ENCODE results near the gene WNT9B. TPM values are rescaled to one million over a fixed set of nuclear protein-coding genes. Genes with fewer than 3 reads are reported as not detected.

Gene WNT9B
- total and polyA plus RNA-seq, 2 of the 13 experiments (the other 11 are each of a cell fraction or from before 2014, with no cell fraction given) = not detected

DNA sequence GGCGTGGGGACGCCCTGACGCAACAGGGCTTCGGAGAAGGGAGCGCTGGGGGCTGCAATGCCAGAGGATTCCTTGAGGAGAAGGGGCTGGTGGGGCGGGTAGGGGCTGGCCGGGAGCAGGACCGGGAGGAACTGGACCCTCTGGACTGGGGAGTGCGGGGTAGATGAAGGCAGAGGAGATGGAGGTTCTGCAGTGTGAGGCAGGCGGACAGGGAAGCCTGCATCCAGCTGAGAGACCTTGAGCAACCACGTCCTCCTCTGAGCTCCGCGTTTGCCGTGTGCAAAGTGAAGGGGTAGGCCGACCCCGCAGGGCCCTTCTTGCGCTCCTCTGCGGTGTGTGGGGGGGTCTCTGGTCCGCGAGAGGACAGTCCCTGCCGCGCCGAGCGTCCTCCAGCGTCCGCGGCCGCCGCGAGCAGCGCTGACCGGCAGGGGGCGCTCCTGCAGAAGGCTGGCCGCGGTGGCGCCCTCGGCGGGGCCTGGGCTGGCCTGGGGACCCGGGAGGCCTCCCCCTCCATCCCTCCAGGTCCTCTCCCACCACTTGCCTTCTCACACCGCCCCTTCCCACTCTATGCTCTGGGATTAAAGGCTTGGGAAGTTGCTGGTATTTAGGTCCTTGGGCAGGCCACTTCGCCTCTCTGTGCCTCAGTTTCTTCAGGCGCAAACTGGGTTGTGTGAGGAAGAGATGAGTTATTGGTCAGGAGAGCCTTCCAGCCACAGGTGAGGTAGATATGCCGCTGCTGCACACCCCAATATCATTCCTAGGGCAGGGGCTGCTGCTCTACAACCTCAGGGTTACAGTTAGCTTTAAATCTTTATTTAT, 9.6 kb upstream of the WNT9B start (continued):
- TF ChIP-seq BORCS8-MEF2B (CRISPR knock-in tag; IDR thresholded peaks at IDR 0.05) (peak; percentile 38; the same call in 1 of the 2 replicates), NFYC (CRISPR knock-in tag; IDR thresholded peaks at IDR 0.05) (no peak), NCOA5 (CRISPR knock-in tag; IDR thresholded peaks at IDR 0.05) (no peak), XBP1 (CRISPR knock-in tag; IDR thresholded peaks at IDR 0.05) (no peak), ZNF326 (CRISPR knock-in tag; IDR thresholded peaks at IDR 0.05; ENCODE audit: borderline replicate concordance) (no peak), ZNF556 (CRISPR knock-in tag; IDR thresholded peaks at IDR 0.05; ENCODE audit: borderline replicate concordance) (no peak), HDAC2 (CRISPR knock-in tag; IDR thresholded peaks at IDR 0.05) (no peak), GATA4 (IDR thresholded peaks at IDR 0.05; ENCODE audit: borderline replicate concordance, low read depth) (no peak), ZNF792 (CRISPR knock-in tag; IDR thresholded peaks at IDR 0.05) (no peak), HNRNPK (IDR thresholded peaks at IDR 0.05; ENCODE audit: low read depth, low read length, poor library complexity, severe bottlenecking) (peak; percentile 86), KLF9 (CRISPR knock-in tag; IDR thresholded peaks at IDR 0.05; ENCODE audit: low read depth) (no peak), ADNP (CRISPR knock-in tag; IDR thresholded peaks at IDR 0.05) (peak; percentile 33; the same call in 1 of the 2 replicates)
- TF ChIP-seq, protein P1, sequence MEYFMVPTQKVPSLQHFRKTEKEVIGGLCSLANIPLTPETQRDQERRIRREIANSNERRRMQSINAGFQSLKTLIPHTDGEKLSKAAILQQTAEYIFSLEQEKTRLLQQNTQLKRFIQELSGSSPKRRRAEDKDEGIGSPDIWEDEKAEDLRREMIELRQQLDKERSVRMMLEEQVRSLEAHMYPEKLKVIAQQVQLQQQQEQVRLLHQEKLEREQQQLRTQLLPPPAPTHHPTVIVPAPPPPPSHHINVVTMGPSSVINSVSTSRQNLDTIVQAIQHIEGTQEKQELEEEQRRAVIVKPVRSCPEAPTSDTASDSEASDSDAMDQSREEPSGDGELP (IDR thresholded peaks at IDR 0.05; ENCODE audit: borderline replicate concordance, low read depth) = no peak
- TF ChIP-seq, protein P2, sequence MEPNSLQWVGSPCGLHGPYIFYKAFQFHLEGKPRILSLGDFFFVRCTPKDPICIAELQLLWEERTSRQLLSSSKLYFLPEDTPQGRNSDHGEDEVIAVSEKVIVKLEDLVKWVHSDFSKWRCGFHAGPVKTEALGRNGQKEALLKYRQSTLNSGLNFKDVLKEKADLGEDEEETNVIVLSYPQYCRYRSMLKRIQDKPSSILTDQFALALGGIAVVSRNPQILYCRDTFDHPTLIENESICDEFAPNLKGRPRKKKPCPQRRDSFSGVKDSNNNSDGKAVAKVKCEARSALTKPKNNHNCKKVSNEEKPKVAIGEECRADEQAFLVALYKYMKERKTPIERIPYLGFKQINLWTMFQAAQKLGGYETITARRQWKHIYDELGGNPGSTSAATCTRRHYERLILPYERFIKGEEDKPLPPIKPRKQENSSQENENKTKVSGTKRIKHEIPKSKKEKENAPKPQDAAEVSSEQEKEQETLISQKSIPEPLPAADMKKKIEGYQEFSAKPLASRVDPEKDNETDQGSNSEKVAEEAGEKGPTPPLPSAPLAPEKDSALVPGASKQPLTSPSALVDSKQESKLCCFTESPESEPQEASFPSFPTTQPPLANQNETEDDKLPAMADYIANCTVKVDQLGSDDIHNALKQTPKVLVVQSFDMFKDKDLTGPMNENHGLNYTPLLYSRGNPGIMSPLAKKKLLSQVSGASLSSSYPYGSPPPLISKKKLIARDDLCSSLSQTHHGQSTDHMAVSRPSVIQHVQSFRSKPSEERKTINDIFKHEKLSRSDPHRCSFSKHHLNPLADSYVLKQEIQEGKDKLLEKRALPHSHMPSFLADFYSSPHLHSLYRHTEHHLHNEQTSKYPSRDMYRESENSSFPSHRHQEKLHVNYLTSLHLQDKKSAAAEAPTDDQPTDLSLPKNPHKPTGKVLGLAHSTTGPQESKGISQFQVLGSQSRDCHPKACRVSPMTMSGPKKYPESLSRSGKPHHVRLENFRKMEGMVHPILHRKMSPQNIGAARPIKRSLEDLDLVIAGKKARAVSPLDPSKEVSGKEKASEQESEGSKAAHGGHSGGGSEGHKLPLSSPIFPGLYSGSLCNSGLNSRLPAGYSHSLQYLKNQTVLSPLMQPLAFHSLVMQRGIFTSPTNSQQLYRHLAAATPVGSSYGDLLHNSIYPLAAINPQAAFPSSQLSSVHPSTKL (CRISPR knock-in tag; IDR thresholded peaks at IDR 0.05) = peak; percentile 28; the same call in 1 of the 2 replicates
- TF ChIP-seq, protein P3, sequence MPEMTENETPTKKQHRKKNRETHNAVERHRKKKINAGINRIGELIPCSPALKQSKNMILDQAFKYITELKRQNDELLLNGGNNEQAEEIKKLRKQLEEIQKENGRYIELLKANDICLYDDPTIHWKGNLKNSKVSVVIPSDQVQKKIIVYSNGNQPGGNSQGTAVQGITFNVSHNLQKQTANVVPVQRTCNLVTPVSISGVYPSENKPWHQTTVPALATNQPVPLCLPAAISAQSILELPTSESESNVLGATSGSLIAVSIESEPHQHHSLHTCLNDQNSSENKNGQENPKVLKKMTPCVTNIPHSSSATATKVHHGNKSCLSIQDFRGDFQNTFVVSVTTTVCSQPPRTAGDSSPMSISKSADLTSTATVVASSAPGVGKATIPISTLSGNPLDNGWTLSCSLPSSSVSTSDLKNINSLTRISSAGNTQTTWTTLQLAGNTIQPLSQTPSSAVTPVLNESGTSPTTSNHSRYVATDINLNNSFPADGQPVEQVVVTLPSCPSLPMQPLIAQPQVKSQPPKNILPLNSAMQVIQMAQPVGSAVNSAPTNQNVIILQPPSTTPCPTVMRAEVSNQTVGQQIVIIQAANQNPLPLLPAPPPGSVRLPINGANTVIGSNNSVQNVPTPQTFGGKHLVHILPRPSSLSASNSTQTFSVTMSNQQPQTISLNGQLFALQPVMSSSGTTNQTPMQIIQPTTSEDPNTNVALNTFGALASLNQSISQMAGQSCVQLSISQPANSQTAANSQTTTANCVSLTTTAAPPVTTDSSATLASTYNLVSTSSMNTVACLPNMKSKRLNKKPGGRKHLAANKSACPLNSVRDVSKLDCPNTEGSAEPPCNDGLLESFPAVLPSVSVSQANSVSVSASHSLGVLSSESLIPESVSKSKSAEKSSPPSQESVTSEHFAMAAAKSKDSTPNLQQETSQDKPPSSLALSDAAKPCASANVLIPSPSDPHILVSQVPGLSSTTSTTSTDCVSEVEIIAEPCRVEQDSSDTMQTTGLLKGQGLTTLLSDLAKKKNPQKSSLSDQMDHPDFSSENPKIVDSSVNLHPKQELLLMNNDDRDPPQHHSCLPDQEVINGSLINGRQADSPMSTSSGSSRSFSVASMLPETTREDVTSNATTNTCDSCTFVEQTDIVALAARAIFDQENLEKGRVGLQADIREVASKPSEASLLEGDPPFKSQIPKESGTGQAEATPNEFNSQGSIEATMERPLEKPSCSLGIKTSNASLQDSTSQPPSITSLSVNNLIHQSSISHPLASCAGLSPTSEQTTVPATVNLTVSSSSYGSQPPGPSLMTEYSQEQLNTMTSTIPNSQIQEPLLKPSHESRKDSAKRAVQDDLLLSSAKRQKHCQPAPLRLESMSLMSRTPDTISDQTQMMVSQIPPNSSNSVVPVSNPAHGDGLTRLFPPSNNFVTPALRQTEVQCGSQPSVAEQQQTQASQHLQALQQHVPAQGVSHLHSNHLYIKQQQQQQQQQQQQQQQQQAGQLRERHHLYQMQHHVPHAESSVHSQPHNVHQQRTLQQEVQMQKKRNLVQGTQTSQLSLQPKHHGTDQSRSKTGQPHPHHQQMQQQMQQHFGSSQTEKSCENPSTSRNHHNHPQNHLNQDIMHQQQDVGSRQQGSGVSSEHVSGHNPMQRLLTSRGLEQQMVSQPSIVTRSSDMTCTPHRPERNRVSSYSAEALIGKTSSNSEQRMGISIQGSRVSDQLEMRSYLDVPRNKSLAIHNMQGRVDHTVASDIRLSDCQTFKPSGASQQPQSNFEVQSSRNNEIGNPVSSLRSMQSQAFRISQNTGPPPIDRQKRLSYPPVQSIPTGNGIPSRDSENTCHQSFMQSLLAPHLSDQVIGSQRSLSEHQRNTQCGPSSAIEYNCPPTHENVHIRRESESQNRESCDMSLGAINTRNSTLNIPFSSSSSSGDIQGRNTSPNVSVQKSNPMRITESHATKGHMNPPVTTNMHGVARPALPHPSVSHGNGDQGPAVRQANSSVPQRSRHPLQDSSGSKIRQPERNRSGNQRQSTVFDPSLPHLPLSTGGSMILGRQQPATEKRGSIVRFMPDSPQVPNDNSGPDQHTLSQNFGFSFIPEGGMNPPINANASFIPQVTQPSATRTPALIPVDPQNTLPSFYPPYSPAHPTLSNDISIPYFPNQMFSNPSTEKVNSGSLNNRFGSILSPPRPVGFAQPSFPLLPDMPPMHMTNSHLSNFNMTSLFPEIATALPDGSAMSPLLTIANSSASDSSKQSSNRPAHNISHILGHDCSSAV (CRISPR knock-in tag; IDR thresholded peaks at IDR 0.05; ENCODE audit: borderline replicate concordance) = no peak
- TF ChIP-seq, protein P4, sequence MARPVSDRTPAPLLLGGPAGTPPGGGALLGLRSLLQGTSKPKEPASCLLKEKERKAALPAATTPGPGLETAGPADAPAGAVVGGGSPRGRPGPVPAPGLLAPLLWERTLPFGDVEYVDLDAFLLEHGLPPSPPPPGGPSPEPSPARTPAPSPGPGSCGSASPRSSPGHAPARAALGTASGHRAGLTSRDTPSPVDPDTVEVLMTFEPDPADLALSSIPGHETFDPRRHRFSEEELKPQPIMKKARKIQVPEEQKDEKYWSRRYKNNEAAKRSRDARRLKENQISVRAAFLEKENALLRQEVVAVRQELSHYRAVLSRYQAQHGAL (CRISPR knock-in tag; IDR thresholded peaks at IDR 0.05; ENCODE audit: not compliant biosample characterization) = no peak
